GM19238 (cell line): Measurements from ENCODE around the gene SLC24A1.
A peak's percentile ranks its signal among the peaks of the same experiment; 100 is the strongest.

Experiments
- DNase-seq: peaks from one replicate; pipeline ENCODE4 v3.0.0; 2011; ENCODE audit warnings: low spot score; ENCODE audit not compliant: insufficient read length

SLC24A1 gene

DNA sequence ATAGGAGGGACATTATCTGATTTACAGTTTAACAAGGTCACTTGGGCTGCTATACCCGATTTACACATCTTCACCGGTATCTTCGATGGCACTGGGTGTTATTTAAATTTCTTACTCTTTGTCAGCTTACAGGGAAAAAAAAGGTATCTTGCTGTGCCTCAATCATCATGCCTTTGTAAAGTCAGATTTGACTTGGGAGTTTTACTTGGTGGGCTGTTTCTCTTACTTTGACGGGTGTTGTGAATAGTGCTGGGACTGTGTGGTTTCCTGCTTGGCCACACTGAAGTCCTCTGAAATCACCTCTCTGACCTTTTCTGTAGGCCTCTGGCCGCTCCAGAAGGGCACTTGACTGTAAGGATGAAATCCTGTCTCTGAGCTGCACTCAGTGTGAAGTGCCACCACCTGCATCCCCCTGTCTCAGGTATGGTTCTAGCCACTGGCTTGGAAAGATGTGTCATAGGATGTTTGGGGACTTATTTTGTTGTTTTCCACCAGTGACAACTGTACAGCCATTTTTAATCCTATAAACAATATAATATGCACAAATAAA, 3.1 kb upstream of the SLC24A1 start:
- DNase-seq, result no peak

DNA sequence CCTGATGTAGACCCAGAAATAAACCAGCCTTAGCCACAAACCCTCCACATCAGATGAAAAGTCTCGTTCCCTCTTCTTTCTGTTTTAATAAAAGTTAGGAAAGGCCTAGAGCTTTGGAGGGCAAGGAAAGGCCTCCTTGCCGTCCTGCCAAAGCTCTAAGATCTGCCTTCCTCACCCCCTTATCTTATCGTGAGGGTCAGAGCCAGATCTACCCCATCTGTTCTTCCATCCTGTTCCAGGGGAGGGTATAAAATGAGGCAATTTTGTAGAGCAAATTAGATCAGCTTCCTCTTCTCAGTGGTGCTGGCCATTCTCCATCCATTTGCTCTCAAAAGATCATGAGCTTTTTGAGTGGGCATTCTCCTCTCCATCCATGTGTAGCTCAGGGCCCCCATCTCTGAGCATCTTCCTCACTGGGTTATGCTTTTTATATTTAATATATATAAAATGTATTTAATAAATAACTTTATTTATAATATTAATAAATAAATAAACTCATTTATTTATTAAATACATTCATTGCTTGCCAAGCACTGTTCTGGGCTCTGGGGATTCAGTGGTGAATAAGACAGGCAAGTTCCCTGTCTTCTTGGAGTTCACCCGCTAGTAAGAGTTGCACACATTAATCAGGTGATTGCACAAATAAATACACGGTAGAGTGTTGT, 2.0 kb upstream of the SLC24A1 start:
- no peak for DNase-seq

DNA sequence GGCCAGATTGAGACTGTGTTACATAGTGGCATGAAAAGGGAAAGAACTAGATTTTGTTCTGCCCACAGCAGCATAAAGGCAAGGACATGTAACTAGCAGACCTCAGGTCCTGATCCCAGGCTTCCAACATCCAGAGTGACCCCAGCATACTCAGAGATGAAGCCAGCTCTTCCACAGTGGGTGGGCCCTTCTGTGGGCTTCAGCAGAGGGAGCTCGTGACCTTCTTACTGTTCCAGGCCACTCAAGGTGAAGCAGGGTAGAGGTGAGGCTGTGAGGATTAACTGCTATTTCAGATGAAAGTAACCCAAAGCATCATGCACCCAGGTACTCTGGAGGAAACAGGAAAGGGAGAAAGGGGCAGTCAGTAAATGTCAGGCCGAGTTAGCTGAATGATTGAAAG, 905 bp upstream of the SLC24A1 start:
- no peak for DNase-seq

DNA sequence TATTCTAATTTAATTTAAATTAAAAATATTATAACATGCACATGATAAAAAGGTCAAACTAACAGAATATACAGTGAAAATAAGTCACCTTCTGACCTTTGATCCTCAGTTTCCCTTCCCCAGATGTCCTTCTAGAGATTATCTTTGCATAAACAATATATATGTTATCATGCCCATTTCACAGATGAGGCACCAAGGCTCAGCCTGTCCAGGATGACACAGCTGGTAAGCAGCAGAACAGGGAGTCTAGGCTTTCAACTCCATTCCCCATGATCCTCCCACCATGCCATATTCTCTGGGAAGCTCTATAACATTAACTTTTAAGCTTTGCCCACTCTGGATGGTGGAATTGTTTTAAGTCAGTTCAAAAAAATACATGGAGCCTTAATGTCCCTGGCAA, 1.4 kb downstream of the SLC24A1 start:
- no peak for DNase-seq

DNA sequence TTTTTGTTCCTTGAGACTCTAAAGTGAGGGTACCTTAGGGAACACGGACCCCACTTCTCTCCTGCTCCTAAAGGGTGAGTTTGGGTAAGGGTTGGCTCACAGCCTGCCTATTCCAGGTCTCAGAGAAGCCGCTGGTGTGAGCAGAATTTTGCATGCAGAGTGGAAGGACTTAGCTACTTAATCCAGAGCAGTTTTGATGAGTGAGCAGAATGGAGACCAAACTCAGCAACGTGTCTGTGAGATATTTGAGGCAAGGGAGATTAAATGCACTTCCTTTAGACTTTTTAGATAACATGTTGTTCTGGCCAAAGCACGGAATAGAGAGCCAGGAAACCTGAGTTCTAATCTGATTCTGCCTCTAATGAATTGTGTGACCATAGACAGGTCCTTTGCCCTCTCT, 5.1 kb downstream of the SLC24A1 start:
- DNase-seq, result no peak

DNA sequence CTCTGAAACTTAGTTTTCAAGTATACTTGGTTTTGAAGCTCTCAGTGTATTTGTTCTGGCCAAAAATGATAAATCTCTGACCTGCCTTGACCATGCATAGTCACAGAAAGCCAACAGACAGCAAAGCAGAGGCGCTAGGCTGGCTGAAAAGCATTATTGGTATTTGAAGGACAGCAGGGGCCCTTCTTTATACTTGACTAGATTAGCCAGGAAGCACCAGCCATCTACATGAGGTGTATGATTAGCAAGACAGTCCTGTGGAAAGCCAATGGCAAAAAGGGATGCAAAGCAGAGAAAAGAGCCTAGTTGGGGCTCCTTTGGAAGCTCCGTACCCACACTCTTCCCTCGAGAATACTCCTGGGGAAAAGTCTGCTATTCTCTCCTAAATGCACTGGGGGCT, 7.8 kb downstream of the SLC24A1 start:
- DNase-seq, result no peak

DNA sequence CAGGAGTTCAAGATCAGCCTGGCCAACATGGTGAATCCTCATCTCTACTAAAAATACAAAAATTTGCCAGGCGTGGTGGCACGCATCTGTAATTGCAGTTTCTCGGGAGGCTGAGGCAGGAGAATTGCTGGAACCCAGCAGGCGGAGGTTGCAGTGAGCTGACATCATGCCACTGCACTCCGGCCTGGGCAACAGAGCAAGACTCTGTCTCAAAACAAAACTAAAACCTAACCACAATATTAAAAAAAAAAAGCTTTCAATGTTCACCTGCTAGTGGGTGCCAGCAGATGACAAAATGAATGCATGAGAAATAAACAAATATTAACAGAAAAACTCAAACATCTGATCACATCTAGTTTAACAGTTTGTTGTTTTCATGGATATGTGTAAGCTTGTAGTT, 9.0 kb downstream of the SLC24A1 start:
- no peak for DNase-seq

DNA sequence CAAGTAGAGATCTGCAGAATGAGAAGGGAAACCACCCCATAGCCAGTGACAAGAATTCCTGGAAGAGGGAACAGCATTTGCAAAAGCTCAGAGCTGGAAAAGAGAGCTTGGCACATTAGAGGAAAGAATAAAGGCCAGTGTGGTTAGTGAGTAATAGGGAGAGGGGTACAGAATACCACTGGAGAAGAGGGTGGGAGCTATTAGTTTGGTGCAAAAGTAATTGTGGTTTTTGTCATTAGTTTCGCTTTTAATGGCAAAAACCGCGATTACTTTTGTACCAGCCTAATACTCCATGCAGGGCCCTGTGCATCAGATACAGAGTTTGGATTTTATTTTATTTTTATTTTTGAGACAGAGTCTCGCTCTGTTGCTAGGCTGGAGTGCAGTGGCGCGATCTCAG, 9.8 kb downstream of the SLC24A1 start:
- DNase-seq, result no peak

DNA sequence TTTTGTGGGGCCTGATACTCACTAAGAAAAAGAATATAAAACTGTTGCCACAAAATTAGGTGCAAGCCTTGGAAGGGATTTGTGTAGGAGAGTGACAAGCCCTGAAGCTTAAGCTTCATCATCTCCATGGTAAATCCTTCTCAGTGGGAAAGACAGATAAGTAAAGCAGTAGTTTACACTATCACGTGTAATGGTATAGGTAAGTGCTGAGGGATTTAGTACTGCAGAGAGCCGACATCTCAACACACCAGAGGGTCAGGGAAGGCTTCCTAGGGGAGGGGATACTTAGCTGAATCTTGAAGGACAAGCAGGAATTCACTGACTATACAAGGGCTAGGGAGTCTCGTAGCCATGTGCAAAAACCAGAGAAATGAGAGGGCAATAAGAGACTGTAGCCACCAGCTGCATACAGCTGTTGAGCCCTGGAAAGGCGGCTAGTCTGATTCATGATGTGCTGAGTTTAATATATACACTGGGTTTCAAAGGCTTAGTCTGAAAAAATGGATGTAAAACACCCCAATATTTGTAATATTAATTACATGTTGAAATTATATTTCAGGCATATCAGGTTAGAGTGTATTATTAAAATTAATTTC, 11.1 kb downstream of the SLC24A1 start:
- no peak for DNase-seq

DNA sequence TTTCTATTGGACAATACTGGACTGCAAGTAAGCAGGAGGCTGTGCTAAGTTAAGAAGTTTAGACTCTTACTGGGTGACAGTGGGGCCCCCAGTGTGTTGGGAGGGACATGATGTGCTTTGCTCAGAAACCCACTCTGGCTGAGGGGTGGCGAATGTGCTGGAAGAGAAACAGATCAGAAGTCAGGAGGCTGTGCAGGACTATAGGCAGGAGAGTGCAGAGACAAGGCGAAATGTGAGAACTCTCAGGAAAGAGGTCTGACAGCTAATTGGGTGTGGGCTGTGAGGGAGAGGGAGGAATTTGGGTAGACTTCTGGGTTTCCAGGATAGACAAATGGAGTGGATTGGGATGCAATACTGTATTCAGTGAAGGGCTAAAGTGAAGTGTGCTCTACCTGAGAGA, 12.0 kb downstream of the SLC24A1 start:
- DNase-seq, result no peak

DNA sequence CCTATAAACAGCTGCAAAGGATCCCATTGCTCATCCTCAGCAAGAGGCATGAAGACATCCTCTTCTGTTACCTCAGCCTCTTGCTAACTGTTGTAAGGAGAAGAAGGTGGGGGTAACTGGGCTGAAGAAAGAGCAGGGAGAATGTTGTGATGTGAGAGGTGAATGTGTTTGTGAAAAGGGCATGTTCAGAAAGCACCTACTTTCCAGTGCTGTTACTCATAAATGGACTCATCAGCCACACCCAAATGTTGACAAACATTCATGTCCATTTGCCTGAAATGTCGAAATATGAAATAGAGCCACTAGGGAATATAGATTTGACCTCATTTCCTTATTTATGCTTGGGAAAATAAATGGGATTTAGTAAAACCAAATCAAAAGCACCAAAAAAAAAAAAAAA, 12.6 kb downstream of the SLC24A1 start:
- no peak for DNase-seq

DNA sequence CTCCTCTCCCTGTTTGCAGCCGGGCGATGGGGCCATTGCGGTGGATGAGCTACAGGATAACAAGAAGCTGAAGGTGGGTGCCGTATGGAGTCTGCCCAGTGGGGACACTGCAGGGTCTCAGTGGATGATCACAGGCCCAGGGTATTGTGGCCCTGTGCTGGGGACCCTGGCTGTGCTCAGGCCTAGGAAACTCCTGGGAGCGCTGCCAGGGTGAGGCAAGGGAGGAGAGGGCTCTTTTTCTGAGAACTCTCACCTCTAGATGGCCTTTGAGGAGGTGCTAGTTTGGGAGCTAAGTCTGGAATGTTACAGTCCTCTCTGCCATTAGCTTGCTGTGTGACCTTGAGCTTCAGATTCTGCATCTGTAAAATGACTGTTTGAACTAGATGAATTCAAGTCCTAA, 16.4 kb downstream of the SLC24A1 start:
- no peak for DNase-seq

DNA sequence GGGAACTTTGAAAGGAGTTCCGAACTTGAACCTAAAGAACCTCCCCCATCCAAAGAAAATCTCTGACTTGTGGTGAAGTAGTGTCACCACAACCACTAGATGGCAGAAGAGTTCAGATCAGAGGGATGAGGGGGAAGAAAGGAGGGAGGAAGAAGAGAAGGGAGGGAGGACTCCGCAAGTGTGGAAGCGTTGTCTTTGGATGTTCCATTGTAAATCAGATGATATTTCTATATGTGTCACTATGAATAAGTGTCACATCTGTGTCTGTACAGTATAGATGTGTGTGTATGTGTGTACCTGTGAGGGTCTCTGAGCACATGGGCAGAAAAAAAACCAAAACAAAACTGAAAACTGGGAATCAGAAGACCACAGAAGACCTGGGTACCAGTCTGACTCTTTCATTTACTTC, 16.9 kb downstream of the SLC24A1 start:
- DNase-seq, result peak; percentile 50

DNA sequence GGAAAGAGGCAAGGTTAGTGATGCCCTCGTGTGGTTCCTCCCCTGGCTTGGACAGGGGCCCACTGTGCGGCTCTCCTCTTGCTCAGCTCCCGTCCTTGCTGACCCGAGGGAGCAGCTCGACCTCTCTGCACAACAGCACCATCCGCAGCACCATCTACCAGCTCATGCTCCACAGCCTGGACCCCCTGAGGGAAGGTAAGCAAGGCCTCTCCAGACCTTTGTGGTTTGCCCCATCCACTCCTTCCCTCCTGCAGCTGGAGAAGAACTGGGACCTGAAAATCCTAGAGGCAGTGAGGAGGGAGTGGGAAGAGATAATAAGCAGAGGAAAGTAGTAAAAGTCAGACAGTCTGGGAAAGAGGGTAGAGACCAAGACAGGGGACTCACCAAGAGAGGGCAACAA, 17.8 kb downstream of the SLC24A1 start:
- DNase-seq, result no peak

DNA sequence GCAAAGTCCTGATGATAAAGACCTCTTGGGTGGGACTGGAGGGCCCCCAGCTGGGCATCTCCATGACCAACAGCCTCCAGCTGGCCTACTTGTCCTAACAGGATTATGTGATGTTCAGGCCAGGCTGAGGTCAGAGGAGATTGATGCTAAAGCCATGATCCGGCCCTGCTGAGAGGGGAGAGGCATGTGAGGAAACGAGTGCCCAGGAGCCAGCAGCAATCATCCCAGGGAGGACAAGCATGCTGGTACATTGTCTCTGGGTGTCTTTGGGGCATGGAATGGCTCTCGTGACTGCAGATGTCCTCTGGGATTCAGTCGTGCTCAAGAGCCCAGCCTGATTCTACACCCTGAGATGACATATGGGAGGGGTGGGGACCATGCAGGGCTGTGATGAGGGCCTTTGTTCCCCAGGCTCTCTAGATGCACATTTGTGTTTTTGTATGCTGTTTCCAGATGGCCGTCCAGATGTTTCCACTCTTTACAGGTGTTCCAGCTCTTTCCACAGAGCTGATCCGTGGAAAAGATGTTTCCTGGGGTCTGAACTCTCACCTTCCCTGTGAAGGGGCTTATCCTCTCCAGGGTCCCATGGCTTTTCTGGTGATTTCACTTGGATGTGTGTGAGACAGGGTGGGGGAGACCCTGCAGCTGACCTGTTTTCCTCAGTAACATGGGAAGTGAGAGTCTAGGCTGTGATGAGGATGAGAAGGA, 20.2 kb downstream of the SLC24A1 start:
- DNase-seq, result no peak

DNA sequence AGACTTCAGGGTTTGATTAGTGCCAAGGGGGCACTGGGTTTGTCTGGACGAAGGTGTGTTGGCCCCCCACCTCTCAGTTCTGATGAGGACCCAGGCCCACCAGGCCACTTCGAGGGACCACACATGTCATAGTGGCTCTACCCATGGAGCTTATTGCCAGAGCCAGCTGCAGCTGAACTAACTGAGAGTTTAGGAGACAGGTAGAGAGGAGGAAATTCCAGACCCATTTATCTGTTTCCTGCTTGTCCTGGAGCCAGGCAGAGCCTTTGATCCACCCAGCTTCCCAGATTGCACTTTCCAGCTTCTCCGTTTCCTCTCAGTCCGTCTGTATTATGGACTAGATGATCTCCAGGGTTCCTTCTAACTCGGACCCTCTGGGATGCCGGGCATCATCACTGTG, 20.9 kb downstream of the SLC24A1 start:
- DNase-seq, result no peak

DNA sequence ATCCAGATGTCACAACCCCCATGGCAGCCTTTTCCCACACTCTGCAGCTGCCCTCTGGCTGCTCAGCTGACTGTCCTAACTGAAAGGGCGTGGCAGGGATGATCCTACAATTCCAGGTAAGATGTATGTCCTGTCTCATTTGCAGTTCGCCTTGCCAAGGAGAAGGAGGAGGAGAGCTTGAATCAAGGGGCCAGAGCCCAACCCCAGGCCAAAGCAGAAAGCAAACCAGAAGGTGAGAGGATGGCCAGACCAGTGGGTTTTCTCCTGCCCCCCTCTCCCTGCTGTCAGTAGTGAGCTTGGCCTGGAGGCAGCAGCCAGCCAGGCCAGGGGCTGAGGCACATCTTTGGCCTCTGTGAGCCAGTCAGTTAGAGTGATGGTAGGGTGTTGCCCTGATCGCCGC, 22.5 kb downstream of the SLC24A1 start:
- DNase-seq, result no peak

DNA sequence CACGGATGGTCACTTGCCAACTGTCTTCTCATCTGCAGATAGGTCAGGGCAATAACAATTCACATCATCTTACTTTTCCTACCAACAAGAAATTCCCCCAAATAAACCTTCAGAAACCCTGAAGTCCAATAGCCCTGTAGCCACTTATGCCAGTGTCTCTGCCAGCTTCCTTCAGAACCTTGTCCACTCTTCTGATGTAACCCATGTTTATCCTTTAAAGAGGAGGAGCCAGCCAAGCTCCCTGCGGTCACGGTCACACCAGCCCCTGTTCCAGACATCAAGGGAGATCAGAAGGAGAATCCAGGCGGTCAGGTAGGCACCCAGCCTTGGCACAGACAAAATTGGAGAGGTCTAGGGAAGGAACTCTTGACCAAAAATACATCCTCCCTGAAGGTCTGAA, 23.7 kb downstream of the SLC24A1 start:
- DNase-seq, result no peak

DNA sequence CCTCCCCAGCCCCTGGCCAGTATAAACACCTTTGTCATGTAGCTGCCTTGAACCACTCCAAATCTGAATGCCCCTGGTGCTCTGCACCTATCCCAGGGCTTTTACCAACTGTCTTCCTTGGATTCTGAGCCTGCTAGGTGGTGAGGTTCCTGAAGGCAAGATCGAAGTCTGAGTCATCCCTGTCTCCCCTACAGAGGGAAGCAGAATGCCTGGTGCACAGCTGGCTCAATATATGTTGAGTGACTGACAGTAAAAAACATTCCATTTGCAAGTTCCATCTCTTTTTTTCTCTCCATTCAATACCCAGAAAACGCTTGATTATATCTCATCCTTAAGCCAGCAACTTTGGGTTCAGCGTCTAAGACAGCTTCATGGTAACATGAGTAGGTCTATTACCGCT, 24.7 kb downstream of the SLC24A1 start:
- no peak for DNase-seq

DNA sequence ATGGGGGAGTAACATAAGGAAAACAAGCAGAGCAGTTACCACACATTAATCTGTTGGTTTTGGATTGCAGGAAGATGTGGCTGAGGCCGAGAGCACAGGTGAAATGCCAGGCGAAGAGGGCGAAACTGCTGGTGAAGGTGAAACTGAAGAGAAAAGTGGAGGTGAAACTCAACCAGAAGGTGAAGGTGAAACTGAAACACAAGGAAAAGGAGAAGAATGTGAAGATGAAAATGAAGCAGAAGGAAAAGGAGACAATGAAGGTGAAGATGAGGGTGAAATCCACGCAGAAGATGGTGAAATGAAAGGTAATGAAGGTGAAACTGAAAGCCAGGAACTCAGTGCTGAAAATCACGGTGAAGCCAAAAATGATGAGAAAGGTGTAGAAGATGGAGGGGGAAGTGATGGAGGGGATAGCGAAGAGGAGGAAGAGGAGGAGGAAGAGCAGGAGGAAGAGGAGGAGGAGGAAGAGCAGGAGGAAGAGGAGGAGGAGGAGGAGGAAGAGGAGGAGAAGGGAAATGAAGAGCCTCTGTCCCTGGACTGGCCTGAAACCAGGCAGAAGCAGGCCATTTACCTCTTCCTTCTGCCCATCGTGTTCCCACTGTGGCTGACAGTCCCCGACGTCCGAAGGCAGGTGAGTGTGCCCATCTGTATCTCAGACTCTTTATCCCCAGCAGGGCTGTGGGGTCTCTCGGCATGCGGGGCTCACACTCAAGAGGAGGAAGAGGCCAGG, 28.7 kb downstream of the SLC24A1 start:
- no peak for DNase-seq

DNA sequence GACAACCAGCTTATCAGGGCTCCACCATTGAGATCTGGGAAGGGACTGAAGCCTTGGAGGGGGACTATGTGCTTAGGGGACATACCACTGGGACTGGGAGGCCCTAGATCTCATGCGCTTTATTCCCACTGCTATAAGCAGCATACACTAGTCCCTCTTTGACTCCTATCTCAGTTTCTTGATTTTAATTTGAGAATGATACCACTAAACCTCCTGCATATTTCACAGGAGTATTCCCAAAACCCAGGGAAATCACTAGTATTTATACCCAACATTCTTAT, 29.2 kb downstream of the SLC24A1 start:
- no peak for DNase-seq
